ENCODE data around the gene TRPM7. TPM values are rescaled to one million over a fixed set of nuclear protein-coding genes. Genes with fewer than 3 reads are reported as not detected.

Gene TRPM7
- total and polyA plus RNA-seq, 2 of the 8 experiments (the other 6 are each of a cell fraction or from before 2014, with no cell fraction given), result 7.5 to 33.2 TPM

DNA sequence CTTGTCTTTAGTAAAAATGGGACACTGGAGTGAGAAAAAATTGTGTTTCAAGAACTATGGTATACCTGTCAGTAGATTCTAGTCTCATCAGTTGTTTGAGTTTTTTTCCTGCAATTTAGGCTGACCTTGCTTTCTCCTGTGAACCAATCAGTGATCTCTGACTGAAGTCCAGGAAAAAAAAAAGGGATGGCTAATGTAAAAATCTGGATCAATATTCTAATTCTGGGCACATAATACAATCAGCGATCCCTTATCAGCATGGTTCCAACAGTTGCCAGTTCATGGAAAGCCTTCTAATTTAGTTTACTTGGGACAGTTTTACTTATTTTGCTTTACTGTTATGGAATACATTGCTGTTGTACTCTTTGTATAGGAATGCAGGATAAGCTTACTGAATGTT is 17.0 kb downstream of the TRPM7 start:
- no peak for FAIRE-seq
- peaks cover 0 to 45% of the 10 kb centered on the region in 2 experiments; a peak in 3 of 4 replicates for H3K79me2 ChIP-seq (ENCODE audit: control insufficient read depth in 1 of 2, insufficient read depth in 2 of 2, low read length in 2 of 2)

More for the DNA sequence above, 17.0 kb downstream of the TRPM7 start:
- Histone ChIP-seq H2BK120ac (replicated peaks; ENCODE audit: low read depth, low read length) (no peak overlapping the region), H3K23ac (ENCODE audit: insufficient read length) (no peak overlapping the region), H4K8ac (ENCODE audit: extremely low read depth, insufficient read depth, low read length) (no peak overlapping the region), H2BK15ac (ENCODE audit: low read length) (no peak overlapping the region), H4K5ac (ENCODE audit: insufficient read length, low read depth, low read length) (no peak overlapping the region), H2BK5ac (ENCODE audit: low read depth, low read length) (no peak overlapping the region), H3K36me3 (ENCODE audit: control insufficient read depth in 2 of 4, insufficient read depth in 4 of 4, low read length in 3 of 4) (no peaks in the 10 kb centered on the region; a peak in 3 of 8 replicates), H2AFZ (ENCODE audit: low read length) (no peak overlapping the region), H3K4me3 (ENCODE audit: extremely low read depth in 1 of 4, insufficient read depth in 2 of 4, low read depth in 3 of 4, low read length in 4 of 4) (no peak overlapping the region), H3K14ac (ENCODE audit: insufficient read length) (no peak overlapping the region), H2BK20ac (ENCODE audit: low read length) (no peak overlapping the region), H4K91ac (replicated peaks; ENCODE audit: insufficient read length, low read length) (no peak overlapping the region), H2AK5ac (ENCODE audit: low read depth, low read length) (no peak overlapping the region), H3K4me1 (replicated peaks in 1 of 4; ENCODE audit: control insufficient read depth in 3 of 4, insufficient read depth in 4 of 4, low read length in 3 of 4) (no peaks in the 10 kb centered on the region), H3K4me2 (ENCODE audit: insufficient read depth in 1 of 2, low read depth in 2 of 2, low read length in 2 of 2) (no peak overlapping the region), H3K56ac (replicated peaks; ENCODE audit: insufficient read length, low read depth, low read length) (no peak overlapping the region), H2BK12ac (ENCODE audit: low read depth, low read length) (no peak overlapping the region), H3K18ac (ENCODE audit: extremely low read depth, low read length) (no peak overlapping the region), H4K20me1 (replicated peaks in 1 of 2; ENCODE audit: control insufficient read depth in 1 of 2, insufficient read depth in 2 of 2, low read length in 2 of 2) (peaks cover 2 to 3% of the 10 kb centered on the region in 2 experiments), H3K23me2 (ENCODE audit: low read depth, low read length) (no peaks in the 10 kb centered on the region), H3K27me3 (replicated peaks in 1 of 4; ENCODE audit: control insufficient read depth in 3 of 4, extremely low read depth in 1 of 4, insufficient read depth in 3 of 4, low read length in 3 of 4) (no peaks in the 10 kb centered on the region), H3K27ac (ENCODE audit: low read depth, low read length) (no peak overlapping the region), H3K9ac (replicated peaks in 1 of 4; ENCODE audit: extremely low read depth in 1 of 4, low read depth in 3 of 4, low read length in 3 of 4) (no peak overlapping the region), H3K4ac (replicated peaks; ENCODE audit: insufficient read length, low read depth, low read length) (no peak overlapping the region), H3K9me3 (ENCODE audit: insufficient read depth in 2 of 2, low read depth in 1 of 2, low read length in 1 of 2) (no peaks in the 10 kb centered on the region), H3K79me1 (ENCODE audit: low read depth, low read length) (0 out of 2 replicates have a peak, but pooled peaks cover 2% of the 10 kb centered on the region)
- ChIA-PET POLR2A (ENCODE audit: partially characterized antibody) (no interaction called here), CTCF (ENCODE audit: partially characterized antibody) (no interaction called here)
- TF ChIP-seq RAD21 (IDR thresholded peaks at IDR 0.05 in 1 of 2, conservative IDR thresholded peaks at IDR 0.05 in 1 of 2; ENCODE audit: low read depth in 2 of 2, low read length in 2 of 2), result no peak
- no peak for TF ChIP-seq POLR2AphosphoS5 (IDR thresholded peaks at IDR 0.05; ENCODE audit: low read depth, low read length)
- no peak for TF ChIP-seq HDAC6 (IDR thresholded peaks at IDR 0.05; ENCODE audit: low read depth, low read length)
- no peak for DNase-seq (ENCODE audit: low read depth in 1 of 2, low spot score in 2 of 2)
- 93% methylated on average over 1 of the region's 1 CpG; no CpG with 5 or more reads in 1 of the 2 experiments for WGBS, 2 experiments (ENCODE audit: extremely low coverage in 1 of 2, insufficient coverage in 1 of 2, insufficient read length in 1 of 2, insufficient replicate concordance in 2 of 2, low coverage in 1 of 2, low lambda C conversion rate in 2 of 2, missing lambda C conversion rate in 1 of 2)

Data from H1 (cell line).